HepG2 (cell line): Measurements from ENCODE around the gene ZDHHC18. TPM values are rescaled to one million over a fixed set of nuclear protein-coding genes. Genes with fewer than 3 reads are reported as not detected.

Source experiments
- BHLHE40 ChIP-seq: IDR thresholded peaks from 2 replicates; pipeline ENCODE4 v1.6.1; 2011; ENCODE audit warnings: low read length, improper control_type of control experiment
- JUNB ChIP-seq: sonication (generic); formaldehyde crosslinking; IDR thresholded peaks from 2 replicates; pipeline ENCODE4 v1.8.0; 2022; ENCODE audit warnings: missing genetic modification reagents, mild to moderate bottlenecking, borderline replicate concordance
- MYNN ChIP-seq: sonication (generic); formaldehyde crosslinking; IDR thresholded peaks from 2 replicates; pipeline ENCODE4 v1.4.0; 2020; ENCODE audit warnings: mild to moderate bottlenecking, low read depth, missing genetic modification reagents
- ZNF207 ChIP-seq: fragments of 450-650 bp; IDR thresholded peaks from 2 replicates; pipeline ENCODE4 v1.6.1; 2016; ENCODE audit warnings: antibody characterized with exemption, borderline replicate concordance
- polyA plus RNA-seq, 8 experiments: library from polyadenylated mRNA; depleted of rRNA in 3 of 8; stranded (reverse) in 7 of 8; unstranded in 1 of 8; fragments of >200 nt; fragmentation: Illumina TruSeq in 4 of 8; extraction: Trizol in 4 of 8; gene quantifications; 2 replicates each; pipeline versions ENCODE4 v1.2.1 to v1.2.3, GENCODE V29; 2011 to 2016; ENCODE audit warnings: low read depth in 4 of 8, missing spikeins in 1 of 8, mixed read lengths in 1 of 8; ENCODE audit not compliant: insufficient read depth in 1 of 8
- total RNA-seq, 5 experiments: library from RNA; depleted of rRNA; stranded (reverse); fragments of >200 nt; fragmentation: Illumina TruSeq; extraction: Trizol; gene quantifications; 2 replicates each; pipeline ENCODE4 v1.2.3, GENCODE V29; 2016; ENCODE audit warnings: low read depth in 1 of 5
- TF ChIP-seq, protein P1 (sequence below): IDR thresholded peaks from 2 replicates; pipeline ENCODE4 v1.6.1; 2016
- TF ChIP-seq, protein P2 (sequence below): IDR thresholded peaks from 2 replicates; pipeline ENCODE4 v1.6.1; 2012; ENCODE audit warnings: low read depth, low read length, improper control_type of control experiment
- TF ChIP-seq, protein P3 (sequence below): sonication (generic); formaldehyde crosslinking; IDR thresholded peaks from 2 replicates; pipeline ENCODE4 v1.5.0; 2020; ENCODE audit warnings: mild to moderate bottlenecking, missing genetic modification reagents
- TF ChIP-seq, protein P4 (sequence below): sonication (generic); formaldehyde crosslinking; IDR thresholded peaks from 2 replicates; pipeline ENCODE4 v1.5.1; 2020; ENCODE audit warnings: mild to moderate bottlenecking, missing genetic modification reagents, borderline replicate concordance
- TF ChIP-seq, protein P5 (sequence below): sonication (generic); formaldehyde crosslinking; IDR thresholded peaks from 2 replicates; pipeline ENCODE4 v1.4.0; 2020; ENCODE audit warnings: missing genetic modification reagents
- TF ChIP-seq, protein P6 (sequence below): sonication (generic); formaldehyde crosslinking; conservative IDR thresholded peaks from 2 replicates; pipeline ENCODE4 v1.4.0; 2020; ENCODE audit warnings: mild to moderate bottlenecking, missing genetic modification reagents, moderate library complexity

Gene ZDHHC18
- total and polyA plus RNA-seq, 2 of the 13 experiments (the other 11 are each of a cell fraction or from before 2014, with no cell fraction given): 13.2 to 35.3 TPM

DNA sequence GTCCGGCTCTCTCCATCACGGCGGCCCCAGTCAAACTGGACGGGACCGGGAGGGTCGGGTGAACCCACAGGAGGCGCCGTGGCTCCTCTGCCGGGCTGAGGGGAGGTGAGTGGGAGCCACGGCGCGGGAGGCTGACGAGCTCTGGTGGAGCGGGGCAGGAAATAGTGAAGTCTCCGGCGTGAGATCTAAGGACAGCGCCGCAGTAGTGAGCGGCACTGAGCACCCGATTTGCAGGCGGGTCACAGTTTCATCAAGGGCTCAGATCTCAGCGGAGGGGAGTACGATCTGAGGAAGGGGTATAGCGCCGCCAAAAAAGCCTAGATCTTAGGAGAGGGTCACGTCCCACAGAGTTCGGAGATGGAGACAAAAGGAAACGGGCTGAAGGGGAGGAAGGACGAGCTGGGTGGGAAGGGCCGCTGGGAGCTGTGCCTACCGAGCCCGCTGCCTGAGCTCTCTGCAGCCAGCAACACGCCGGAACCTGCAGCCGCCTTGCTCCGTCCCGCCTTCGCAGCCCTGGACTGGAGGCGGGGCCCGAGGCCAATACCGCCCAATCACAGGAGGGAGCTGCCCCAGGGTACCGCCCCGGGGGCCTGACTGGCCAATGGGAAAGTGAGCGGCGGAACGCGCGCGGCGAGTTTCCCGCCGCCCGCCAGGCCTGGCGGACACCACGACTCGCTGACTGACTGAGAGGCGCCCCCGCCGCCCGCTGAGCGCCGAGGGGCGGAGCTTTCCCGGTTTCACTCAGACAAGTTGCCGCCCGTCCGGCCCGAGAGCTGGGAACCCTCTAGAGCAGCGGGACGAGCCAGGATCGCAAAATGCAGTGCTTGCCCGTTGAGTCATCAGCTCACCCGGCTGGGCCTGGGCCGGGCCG lies 38.4 kb downstream of the ZDHHC18 start (continued):
- TF ChIP-seq, protein P1, sequence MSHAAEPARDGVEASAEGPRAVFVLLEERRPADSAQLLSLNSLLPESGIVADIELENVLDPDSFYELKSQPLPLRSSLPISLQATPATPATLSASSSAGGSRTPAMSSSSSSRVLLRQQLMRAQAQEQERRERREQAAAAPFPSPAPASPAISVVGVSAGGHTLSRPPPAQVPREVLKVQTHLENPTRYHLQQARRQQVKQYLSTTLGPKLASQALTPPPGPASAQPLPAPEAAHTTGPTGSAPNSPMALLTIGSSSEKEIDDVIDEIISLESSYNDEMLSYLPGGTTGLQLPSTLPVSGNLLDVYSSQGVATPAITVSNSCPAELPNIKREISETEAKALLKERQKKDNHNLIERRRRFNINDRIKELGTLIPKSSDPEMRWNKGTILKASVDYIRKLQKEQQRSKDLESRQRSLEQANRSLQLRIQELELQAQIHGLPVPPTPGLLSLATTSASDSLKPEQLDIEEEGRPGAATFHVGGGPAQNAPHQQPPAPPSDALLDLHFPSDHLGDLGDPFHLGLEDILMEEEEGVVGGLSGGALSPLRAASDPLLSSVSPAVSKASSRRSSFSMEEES (CRISPR knock-in tag): peak; percentile 35; the same call in 1 of the 2 replicates
- TF ChIP-seq, protein P2, sequence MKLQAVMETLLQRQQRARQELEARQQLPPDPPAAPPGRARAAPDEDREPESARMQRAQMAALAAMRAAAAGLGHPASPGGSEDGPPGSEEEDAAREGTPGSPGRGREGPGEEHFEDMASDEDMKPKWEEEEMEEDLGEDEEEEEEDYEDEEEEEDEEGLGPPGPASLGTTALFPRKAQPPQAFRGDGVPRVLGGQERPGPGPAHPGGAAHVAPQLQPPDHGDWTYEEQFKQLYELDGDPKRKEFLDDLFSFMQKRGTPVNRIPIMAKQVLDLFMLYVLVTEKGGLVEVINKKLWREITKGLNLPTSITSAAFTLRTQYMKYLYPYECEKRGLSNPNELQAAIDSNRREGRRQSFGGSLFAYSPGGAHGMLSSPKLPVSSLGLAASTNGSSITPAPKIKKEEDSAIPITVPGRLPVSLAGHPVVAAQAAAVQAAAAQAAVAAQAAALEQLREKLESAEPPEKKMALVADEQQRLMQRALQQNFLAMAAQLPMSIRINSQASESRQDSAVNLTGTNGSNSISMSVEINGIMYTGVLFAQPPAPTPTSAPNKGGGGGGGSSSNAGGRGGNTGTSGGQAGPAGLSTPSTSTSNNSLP: no peak
- TF ChIP-seq, protein P3, sequence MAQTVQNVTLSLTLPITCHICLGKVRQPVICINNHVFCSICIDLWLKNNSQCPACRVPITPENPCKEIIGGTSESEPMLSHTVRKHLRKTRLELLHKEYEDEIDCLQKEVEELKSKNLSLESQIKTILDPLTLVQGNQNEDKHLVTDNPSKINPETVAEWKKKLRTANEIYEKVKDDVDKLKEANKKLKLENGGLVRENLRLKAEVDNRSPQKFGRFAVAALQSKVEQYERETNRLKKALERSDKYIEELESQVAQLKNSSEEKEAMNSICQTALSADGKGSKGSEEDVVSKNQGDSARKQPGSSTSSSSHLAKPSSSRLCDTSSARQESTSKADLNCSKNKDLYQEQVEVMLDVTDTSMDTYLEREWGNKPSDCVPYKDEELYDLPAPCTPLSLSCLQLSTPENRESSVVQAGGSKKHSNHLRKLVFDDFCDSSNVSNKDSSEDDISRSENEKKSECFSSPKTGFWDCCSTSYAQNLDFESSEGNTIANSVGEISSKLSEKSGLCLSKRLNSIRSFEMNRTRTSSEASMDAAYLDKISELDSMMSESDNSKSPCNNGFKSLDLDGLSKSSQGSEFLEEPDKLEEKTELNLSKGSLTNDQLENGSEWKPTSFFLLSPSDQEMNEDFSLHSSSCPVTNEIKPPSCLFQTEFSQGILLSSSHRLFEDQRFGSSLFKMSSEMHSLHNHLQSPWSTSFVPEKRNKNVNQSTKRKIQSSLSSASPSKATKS (CRISPR knock-in tag): no peak
- TF ChIP-seq JUNB: no peak
- TF ChIP-seq, protein P4, sequence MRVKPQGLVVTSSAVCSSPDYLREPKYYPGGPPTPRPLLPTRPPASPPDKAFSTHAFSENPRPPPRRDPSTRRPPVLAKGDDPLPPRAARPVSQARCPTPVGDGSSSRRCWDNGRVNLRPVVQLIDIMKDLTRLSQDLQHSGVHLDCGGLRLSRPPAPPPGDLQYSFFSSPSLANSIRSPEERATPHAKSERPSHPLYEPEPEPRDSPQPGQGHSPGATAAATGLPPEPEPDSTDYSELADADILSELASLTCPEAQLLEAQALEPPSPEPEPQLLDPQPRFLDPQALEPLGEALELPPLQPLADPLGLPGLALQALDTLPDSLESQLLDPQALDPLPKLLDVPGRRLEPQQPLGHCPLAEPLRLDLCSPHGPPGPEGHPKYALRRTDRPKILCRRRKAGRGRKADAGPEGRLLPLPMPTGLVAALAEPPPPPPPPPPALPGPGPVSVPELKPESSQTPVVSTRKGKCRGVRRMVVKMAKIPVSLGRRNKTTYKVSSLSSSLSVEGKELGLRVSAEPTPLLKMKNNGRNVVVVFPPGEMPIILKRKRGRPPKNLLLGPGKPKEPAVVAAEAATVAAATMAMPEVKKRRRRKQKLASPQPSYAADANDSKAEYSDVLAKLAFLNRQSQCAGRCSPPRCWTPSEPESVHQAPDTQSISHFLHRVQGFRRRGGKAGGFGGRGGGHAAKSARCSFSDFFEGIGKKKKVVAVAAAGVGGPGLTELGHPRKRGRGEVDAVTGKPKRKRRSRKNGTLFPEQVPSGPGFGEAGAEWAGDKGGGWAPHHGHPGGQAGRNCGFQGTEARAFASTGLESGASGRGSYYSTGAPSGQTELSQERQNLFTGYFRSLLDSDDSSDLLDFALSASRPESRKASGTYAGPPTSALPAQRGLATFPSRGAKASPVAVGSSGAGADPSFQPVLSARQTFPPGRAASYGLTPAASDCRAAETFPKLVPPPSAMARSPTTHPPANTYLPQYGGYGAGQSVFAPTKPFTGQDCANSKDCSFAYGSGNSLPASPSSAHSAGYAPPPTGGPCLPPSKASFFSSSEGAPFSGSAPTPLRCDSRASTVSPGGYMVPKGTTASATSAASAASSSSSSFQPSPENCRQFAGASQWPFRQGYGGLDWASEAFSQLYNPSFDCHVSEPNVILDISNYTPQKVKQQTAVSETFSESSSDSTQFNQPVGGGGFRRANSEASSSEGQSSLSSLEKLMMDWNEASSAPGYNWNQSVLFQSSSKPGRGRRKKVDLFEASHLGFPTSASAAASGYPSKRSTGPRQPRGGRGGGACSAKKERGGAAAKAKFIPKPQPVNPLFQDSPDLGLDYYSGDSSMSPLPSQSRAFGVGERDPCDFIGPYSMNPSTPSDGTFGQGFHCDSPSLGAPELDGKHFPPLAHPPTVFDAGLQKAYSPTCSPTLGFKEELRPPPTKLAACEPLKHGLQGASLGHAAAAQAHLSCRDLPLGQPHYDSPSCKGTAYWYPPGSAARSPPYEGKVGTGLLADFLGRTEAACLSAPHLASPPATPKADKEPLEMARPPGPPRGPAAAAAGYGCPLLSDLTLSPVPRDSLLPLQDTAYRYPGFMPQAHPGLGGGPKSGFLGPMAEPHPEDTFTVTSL (CRISPR knock-in tag): no peak
- no peak for TF ChIP-seq MYNN
- TF ChIP-seq, protein P5, sequence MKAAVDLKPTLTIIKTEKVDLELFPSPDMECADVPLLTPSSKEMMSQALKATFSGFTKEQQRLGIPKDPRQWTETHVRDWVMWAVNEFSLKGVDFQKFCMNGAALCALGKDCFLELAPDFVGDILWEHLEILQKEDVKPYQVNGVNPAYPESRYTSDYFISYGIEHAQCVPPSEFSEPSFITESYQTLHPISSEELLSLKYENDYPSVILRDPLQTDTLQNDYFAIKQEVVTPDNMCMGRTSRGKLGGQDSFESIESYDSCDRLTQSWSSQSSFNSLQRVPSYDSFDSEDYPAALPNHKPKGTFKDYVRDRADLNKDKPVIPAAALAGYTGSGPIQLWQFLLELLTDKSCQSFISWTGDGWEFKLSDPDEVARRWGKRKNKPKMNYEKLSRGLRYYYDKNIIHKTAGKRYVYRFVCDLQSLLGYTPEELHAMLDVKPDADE (CRISPR knock-in tag): no peak
- no peak for TF ChIP-seq BHLHE40
- TF ChIP-seq ZNF207: no peak
- TF ChIP-seq, protein P6, sequence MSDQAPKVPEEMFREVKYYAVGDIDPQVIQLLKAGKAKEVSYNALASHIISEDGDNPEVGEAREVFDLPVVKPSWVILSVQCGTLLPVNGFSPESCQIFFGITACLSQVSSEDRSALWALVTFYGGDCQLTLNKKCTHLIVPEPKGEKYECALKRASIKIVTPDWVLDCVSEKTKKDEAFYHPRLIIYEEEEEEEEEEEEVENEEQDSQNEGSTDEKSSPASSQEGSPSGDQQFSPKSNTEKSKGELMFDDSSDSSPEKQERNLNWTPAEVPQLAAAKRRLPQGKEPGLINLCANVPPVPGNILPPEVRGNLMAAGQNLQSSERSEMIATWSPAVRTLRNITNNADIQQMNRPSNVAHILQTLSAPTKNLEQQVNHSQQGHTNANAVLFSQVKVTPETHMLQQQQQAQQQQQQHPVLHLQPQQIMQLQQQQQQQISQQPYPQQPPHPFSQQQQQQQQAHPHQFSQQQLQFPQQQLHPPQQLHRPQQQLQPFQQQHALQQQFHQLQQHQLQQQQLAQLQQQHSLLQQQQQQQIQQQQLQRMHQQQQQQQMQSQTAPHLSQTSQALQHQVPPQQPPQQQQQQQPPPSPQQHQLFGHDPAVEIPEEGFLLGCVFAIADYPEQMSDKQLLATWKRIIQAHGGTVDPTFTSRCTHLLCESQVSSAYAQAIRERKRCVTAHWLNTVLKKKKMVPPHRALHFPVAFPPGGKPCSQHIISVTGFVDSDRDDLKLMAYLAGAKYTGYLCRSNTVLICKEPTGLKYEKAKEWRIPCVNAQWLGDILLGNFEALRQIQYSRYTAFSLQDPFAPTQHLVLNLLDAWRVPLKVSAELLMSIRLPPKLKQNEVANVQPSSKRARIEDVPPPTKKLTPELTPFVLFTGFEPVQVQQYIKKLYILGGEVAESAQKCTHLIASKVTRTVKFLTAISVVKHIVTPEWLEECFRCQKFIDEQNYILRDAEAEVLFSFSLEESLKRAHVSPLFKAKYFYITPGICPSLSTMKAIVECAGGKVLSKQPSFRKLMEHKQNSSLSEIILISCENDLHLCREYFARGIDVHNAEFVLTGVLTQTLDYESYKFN (CRISPR knock-in tag): peak; percentile 58
